K562 (cell line): ENCODE results near the gene NECTIN2. TPM values are rescaled to one million over a fixed set of nuclear protein-coding genes. Genes with fewer than 3 reads are reported as not detected.

ENCODE experiments used
- ATAC-seq: fragments of 200-7000 bp; cut with Tn5 transposase; 3 replicates; pipeline ENCODE4 v1.9.1; 2020; ENCODE audit warnings: moderate library complexity
- BruUV-seq: library from RNA; stranded (reverse); fragments of 400-500 nt; replicated peaks from 2 replicates; lab custom pipeline; 2021; lab: Mats Ljungman, UMichigan
- CTCF ChIA-PET: fragments of 300-600 bp; formaldehyde crosslinking; extraction: SDS; loops from one replicate; lab custom pipeline; 2021; ENCODE audit warnings: low intra/inter-chr PET ratio; lab: Yijun Ruan, JAX
- POLR2A ChIA-PET: fragments of 300-600, 350-650 bp; sonication (Branson Sonifier 250); formaldehyde crosslinking; extraction: SDS; loops from one replicate; lab custom pipeline; 2021; ENCODE audit warnings: antibody characterized with exemption, inconsistent platforms; lab: Yijun Ruan, JAX
- DNase-seq, 4 experiments: peaks; one replicate each; pipeline versions ENCODE4 v3.0.0 to v3.0.0-alpha.2; 2011 to 2018; ENCODE audit warnings: low spot score in 3 of 4, mixed read lengths in 3 of 4; ENCODE audit errors: extremely low read depth in 1 of 4
- FAIRE-seq: peaks from 2 replicates; lab custom pipeline; 2011; peaks lifted over from hg19 to GRCh38; lab: Jason Lieb, UNC
- H2AFZ ChIP-seq: 2 replicates; pipeline ENCODE4 v1.6.0; 2011; ENCODE audit warnings: low read depth, low read length, control low read depth, inconsistent platforms
- H3K27ac ChIP-seq: fragments of 200-600 bp; 3 replicates; pipeline ENCODE4 v1.8.0; 2011; ENCODE audit warnings: low read depth, mild to moderate bottlenecking, control low read depth, inconsistent platforms, low read length, moderate library complexity, mixed read lengths; ENCODE audit errors: extremely low read depth
- H3K27me3 ChIP-seq, 2 experiments: fragments of 300-600 bp in 1 of 2; 2 replicates in 1 of 2; 3 replicates in 1 of 2; pipeline versions ENCODE4 v1.6.0 to v1.8.0; 2011; ENCODE audit warnings: inconsistent platforms in 2 of 2, low read length in 2 of 2, mild to moderate bottlenecking in 1 of 2, mixed read lengths in 1 of 2, moderate library complexity in 1 of 2; ENCODE audit not compliant: control insufficient read depth in 2 of 2, insufficient read depth in 2 of 2
- H3K36me3 ChIP-seq: fragments of 300-600 bp; 3 replicates; pipeline ENCODE4 v1.8.0; 2011; ENCODE audit warnings: mild to moderate bottlenecking, low read length, inconsistent platforms; ENCODE audit not compliant: control insufficient read depth, insufficient read depth
- H3K4me1 ChIP-seq, 2 experiments: fragments of 200-600 bp in 1 of 2; replicated peaks in 1 of 2; 2 replicates in 1 of 2; 3 replicates in 1 of 2; pipeline versions ENCODE4 v1.5.1 to v1.8.0; 2011; ENCODE audit warnings: inconsistent platforms in 2 of 2, low read length in 2 of 2, mild to moderate bottlenecking in 1 of 2, mixed read lengths in 1 of 2, moderate library complexity in 1 of 2; ENCODE audit not compliant: control insufficient read depth in 2 of 2, insufficient read depth in 2 of 2
- H3K4me2 ChIP-seq: 2 replicates; pipeline ENCODE4 v1.6.1; 2011; ENCODE audit warnings: low read length, control low read depth, inconsistent platforms, mixed read lengths; ENCODE audit not compliant: insufficient read depth
- H3K4me3 ChIP-seq: fragments of 200-600 bp; sonication (generic), shearing (Covaris generic); 2 replicates; pipeline ENCODE4 v1.5.1; 2016; ENCODE audit warnings: control low read depth, inconsistent platforms
- H3K79me2 ChIP-seq: fragments of 200-600 bp; 3 replicates; pipeline ENCODE4 v1.8.0; 2011; ENCODE audit warnings: low read length, inconsistent platforms; ENCODE audit not compliant: control insufficient read depth, insufficient read depth
- H3K9ac ChIP-seq, 2 experiments: 2 replicates each; pipeline versions ENCODE4 v1.6.0 to v1.6.1; 2011; ENCODE audit warnings: low read depth in 2 of 2, low read length in 2 of 2, control low read depth in 1 of 2, inconsistent platforms in 1 of 2, mild to moderate bottlenecking in 1 of 2, mixed read lengths in 1 of 2; ENCODE audit not compliant: insufficient read depth in 1 of 2
- H3K9me1 ChIP-seq: one replicate; pipeline ENCODE4 v1.6.0; 2011; ENCODE audit warnings: inconsistent platforms, mild to moderate bottlenecking, low read length, moderate library complexity; ENCODE audit not compliant: control insufficient read depth, insufficient read depth
- H3K9me3 ChIP-seq: replicated peaks from 2 replicates; pipeline ENCODE4 v1.5.1; 2011; ENCODE audit warnings: low read depth, low read length, inconsistent platforms; ENCODE audit not compliant: control insufficient read depth, insufficient read depth
- H4K20me1 ChIP-seq: replicated peaks from 2 replicates; pipeline ENCODE4 v1.6.1; 2011; ENCODE audit warnings: low read length, inconsistent platforms, mixed read lengths; ENCODE audit not compliant: control insufficient read depth, insufficient read depth
- BMI1 ChIP-seq: fragments of 150-350 bp; IDR thresholded peaks from 2 replicates; pipeline ENCODE4 v1.6.1; 2014; ENCODE audit warnings: low read length
- CC2D1A ChIP-seq: fragments of 450-650 bp; IDR thresholded peaks from 2 replicates; pipeline ENCODE4 v1.6.1; 2017; ENCODE audit warnings: mild to moderate bottlenecking
- CCAR2 ChIP-seq: fragments of 200-400 bp; formaldehyde crosslinking; IDR thresholded peaks from 2 replicates; pipeline ENCODE4 v1.6.1; 2017; ENCODE audit warnings: mild to moderate bottlenecking, low read depth, low read length
- CCNT2 ChIP-seq: IDR thresholded peaks from 2 replicates; pipeline ENCODE4 v1.6.1; 2011; ENCODE audit warnings: borderline replicate concordance, low read depth, mild to moderate bottlenecking, moderate library complexity, mixed read lengths, low read length; ENCODE audit not compliant: insufficient read length; ENCODE audit errors: extremely low read depth
- CREB1 ChIP-seq, 2 experiments: sonication (generic) in 1 of 2; formaldehyde crosslinking in 1 of 2; IDR thresholded peaks; 2 replicates each; pipeline versions ENCODE4 v1.6.1 to v1.8.0; 2012 to 2022; ENCODE audit warnings: inconsistent platforms in 1 of 2, mild to moderate bottlenecking in 1 of 2, missing genetic modification reagents in 1 of 2, moderate library complexity in 1 of 2
- E2F5 ChIP-seq: sonication (generic); formaldehyde crosslinking; IDR thresholded peaks from 2 replicates; pipeline ENCODE4 v1.8.0; 2022; ENCODE audit warnings: mild to moderate bottlenecking, missing genetic modification reagents
- EGR1 ChIP-seq: fragments of 450-650 bp; conservative IDR thresholded peaks from 2 replicates; pipeline ENCODE4 v1.6.1; 2017; ENCODE audit warnings: mild to moderate bottlenecking
- GABPA ChIP-seq: fragments of 200-800 bp; sonication (Bioruptor generic); conservative IDR thresholded peaks from 2 replicates; pipeline ENCODE4 v1.6.1; 2016; ENCODE audit warnings: low read depth, missing genetic modification characterization, missing compliant biosample characterization
- MCM2 ChIP-seq: fragments of 450-650 bp; IDR thresholded peaks from 2 replicates; pipeline ENCODE4 v1.6.1; 2017; ENCODE audit warnings: low read depth, mild to moderate bottlenecking
- MTA1 ChIP-seq: fragments of 450-650 bp; IDR thresholded peaks from 2 replicates; pipeline ENCODE4 v1.6.1; 2017; ENCODE audit warnings: borderline replicate concordance
- POLR3G ChIP-seq: IDR thresholded peaks from 2 replicates; pipeline ENCODE4 v1.6.1; 2011; ENCODE audit not compliant: insufficient read length, insufficient replicate concordance; ENCODE audit errors: extremely low read depth
- PURB ChIP-seq: sonication (generic); formaldehyde crosslinking; IDR thresholded peaks from 2 replicates; pipeline ENCODE4 v1.9.0; 2021; ENCODE audit warnings: low read depth, mild to moderate bottlenecking, missing genetic modification reagents
- RBM14 ChIP-seq: fragments of 200-400 bp; formaldehyde crosslinking; IDR thresholded peaks from 2 replicates; pipeline ENCODE4 v1.6.1; 2018; ENCODE audit warnings: low read depth, mild to moderate bottlenecking, low read length, moderate library complexity, borderline replicate concordance; ENCODE audit not compliant: insufficient read depth
- SRSF3 ChIP-seq: fragments of 200-400 bp; formaldehyde crosslinking; IDR thresholded peaks from 2 replicates; pipeline ENCODE4 v1.6.1; 2016; ENCODE audit warnings: mild to moderate bottlenecking, low read length, moderate library complexity; ENCODE audit not compliant: insufficient read depth
- TRIM28 ChIP-seq: fragments of 450-650 bp; IDR thresholded peaks from 2 replicates; pipeline ENCODE4 v1.6.1; 2017
- ZBTB49 ChIP-seq: sonication (generic); formaldehyde crosslinking; IDR thresholded peaks from 2 replicates; pipeline ENCODE4 v1.8.0; 2022; ENCODE audit warnings: missing genetic modification reagents, mild to moderate bottlenecking, borderline replicate concordance
- ZFP36 ChIP-seq: fragments of 150-350 bp; IDR thresholded peaks from 2 replicates; pipeline ENCODE4 v1.6.1; 2018; ENCODE audit warnings: low read length, low read depth; ENCODE audit not compliant: partially characterized antibody
- ZNF644 ChIP-seq: fragments of 200-800 bp; sonication (Bioruptor generic); IDR thresholded peaks from 2 replicates; pipeline ENCODE4 v1.6.1; 2016; ENCODE audit warnings: low read depth, missing genetic modification characterization, missing compliant biosample characterization
- ZNF668 ChIP-seq: fragments of 250-450 bp; sonication (Bioruptor Pico); IDR thresholded peaks from 2 replicates; pipeline ENCODE4 v1.8.0; 2022; ENCODE audit warnings: mild to moderate bottlenecking, inconsistent platforms
- ZNF830 ChIP-seq: fragments of 250-450 bp; sonication (Bioruptor Pico); IDR thresholded peaks from 2 replicates; pipeline ENCODE4 v1.5.0; 2021; ENCODE audit warnings: mild to moderate bottlenecking
- whole genome bisulfite sequencing: fragments of 100-300 bp; shearing (Covaris generic); methylation state at CpG from one replicate; pipeline ENCODE4 v1.1.6; 2016; ENCODE audit warnings: low coverage, mixed read lengths; ENCODE audit not compliant: insufficient coverage; ENCODE audit errors: missing lambda C conversion rate; 5-methylcytosine and 5-hydroxymethylcytosine counted together
- in situ Hi-C: fragments of 300-500 bp; cut with MboI; formaldehyde crosslinking; loops from 4 replicates; pipeline ENCODE4 v1.15.0; 2018; ENCODE audit warnings: inconsistent platforms, mixed read lengths
- intact Hi-C: fragments of 100-400 bp; cut with micrococcal nuclease; formaldehyde crosslinking; loops from 2 replicates; pipeline ENCODE4 v1.14.2; 2022
- polyA plus RNA-seq, 8 experiments: library from polyadenylated mRNA; depleted of rRNA in 4 of 8; stranded (reverse) in 5 of 8; unstranded in 3 of 8; fragments of >200 nt; fragmentation: Nextera tagmentation in 2 of 8; fragmentation: Illumina TruSeq in 1 of 8; extraction: Ambion mirVana in 2 of 8; extraction: Trizol in 1 of 8; gene quantifications; 2 replicates each; pipeline versions ENCODE4 v1.2.1 to v1.2.3, GENCODE V29; 2011 to 2014; ENCODE audit warnings: inconsistent platforms in 1 of 8, missing spikeins in 1 of 8
- total RNA-seq, 7 experiments: library from RNA; depleted of rRNA in 6 of 7; stranded (reverse); fragments of >200 nt in 6 of 7; fragmentation: Illumina TruSeq in 2 of 7; extraction: Trizol in 2 of 7; gene quantifications; 2 replicates each; pipeline versions ENCODE4 v1.2.1 to v1.2.3, GENCODE V29; 2011 to 2021; ENCODE audit warnings: low replicate concordance in 1 of 7

NECTIN2 gene
- total and polyA plus RNA-seq, 9 of the 15 experiments (the other 6 are each of a cell fraction or from before 2014, with no cell fraction given) = 3.9 to 94.9 (median 34.9) TPM

- Histone ChIP-seq H3K27ac (no peak overlapping the region), H3K27me3 (no peaks in the 10 kb centered on the region), H3K4me2 (no peak overlapping the region), H3K9ac (0 out of 4 replicates have a peak overlapping the region, but pooled peaks of 1 of the 2 experiments have one; percentile 62), H2AFZ (no peak overlapping the region), H3K36me3 (peaks cover 68% of the 10 kb centered on the region), H3K9me1 (no peaks in the 10 kb centered on the region), H4K20me1 (no peaks in the 10 kb centered on the region), H3K4me3 (no peak overlapping the region), H3K79me2 (no peaks in the 10 kb centered on the region), H3K9me3 (no peaks in the 10 kb centered on the region), H3K4me1 (peaks cover 0 to 21% of the 10 kb centered on the region in 2 experiments; a peak in 2 of 5 replicates)
- intact Hi-C loops (no loop called here), in situ Hi-C loops (no loop called here)
- TSS peak; percentile 25 for BruUV-seq
- 51% methylated on average over 4 of the region's 5 CpGs for WGBS
- CTCF ChIA-PET = no interaction called here
- POLR2A ChIA-PET = interaction anchor here (0.6 to 1.4 kb wide), 4 partner anchors 11 to 769 kb away, joined by 3 to 9 read pairs (median 4); partner anchors contain the start of gene TOMM40
- FAIRE-seq (peak; percentile 42), ATAC-seq (no peak; the same call in 2 of the 3 replicates), DNase-seq (no peak)
- TF ChIP-seq POLR3G (no peak), MCM2 (no peak), ZNF644 (no peak), GABPA (no peak), EGR1 (no peak), CCNT2 (no peak), E2F5 (CRISPR knock-in tag) (no peak), ZNF830 (CRISPR knock-in tag) (no peak), CC2D1A (no peak), PURB (no peak), BMI1 (no peak), ZFP36 (no peak), ZNF668 (CRISPR knock-in tag) (no peak), CREB1 (IDR thresholded peaks at IDR 0.05) (no peak), CREB1 (CRISPR knock-in tag; IDR thresholded peaks at IDR 0.05) (no peak), MTA1 (no peak), CCAR2 (no peak), RBM14 (no peak), ZBTB49 (CRISPR knock-in tag) (no peak), TRIM28 (no peak), SRSF3 (no peak)
Measured at GRCh38 chr19:44876930-44877535, 30.9 kb downstream of the NECTIN2 start.
